ENCODE results near the gene MLXIPL. TPM values are rescaled to one million over a fixed set of nuclear protein-coding genes. Genes with fewer than 3 reads are reported as not detected.
A peak's percentile ranks its signal among the peaks of the same experiment; 100 is the strongest.
"Not testable (repeated sequence)": the region's sequence is repeated elsewhere in the genome, so short reads cannot be mapped to it uniquely, and the experiment has no call there.

MLXIPL gene
- total RNA-seq, 1 donor from 2014 or later, result not detected

- DNase-seq (ENCODE audit: extremely low read depth, low read depth, low spot score), result no peak
Measured at GRCh38 chr7:73582664-73583202, 41.6 kb downstream of the MLXIPL start.

GRCh38 chr7:73581006-73581405, 43.3 kb downstream of the MLXIPL start:
- not testable (repeated sequence) for DNase-seq (ENCODE audit: extremely low read depth, low read depth, low spot score)

GRCh38 chr7:73578342-73579128, 45.8 kb downstream of the MLXIPL start, which contains the start of gene TBL2:
Gene TBL2, minus strand, starts transcription at chr7:73578579. Its CDS starts 30 bp downstream, at chr7:73578549.
- DNase-seq (ENCODE audit: extremely low read depth, low read depth, low spot score), result peak; percentile 86

GRCh38 chr7:73577627-73578341, 46.5 kb downstream of the MLXIPL start:
- DNase-seq (ENCODE audit: extremely low read depth, low read depth, low spot score), result no peak

GRCh38 chr7:73573791-73574190, 50.5 kb downstream of the MLXIPL start:
- no peak for DNase-seq (ENCODE audit: extremely low read depth, low read depth, low spot score)

- DNase-seq (ENCODE audit: extremely low read depth, low read depth, low spot score), result no peak
Measured at GRCh38 chr7:73573276-73573675, 51.0 kb downstream of the MLXIPL start.

- no peak for DNase-seq (ENCODE audit: extremely low read depth, low read depth, low spot score)
Measured at GRCh38 chr7:73572767-73573186, 51.5 kb downstream of the MLXIPL start.

GRCh38 chr7:73570977-73571376, 53.3 kb downstream of the MLXIPL start:
- no peak for DNase-seq (ENCODE audit: extremely low read depth, low read depth, low spot score)

- DNase-seq (ENCODE audit: extremely low read depth, low read depth, low spot score), result no peak
Measured at GRCh38 chr7:73570521-73570920, 53.8 kb downstream of the MLXIPL start.

- no peak for DNase-seq (ENCODE audit: extremely low read depth, low read depth, low spot score)
Measured at GRCh38 chr7:73569042-73569608, 55.2 kb downstream of the MLXIPL start.

GRCh38 chr7:73567846-73568685, 56.3 kb downstream of the MLXIPL start:
- no peak for DNase-seq (ENCODE audit: extremely low read depth, low read depth, low spot score)

- no peak for DNase-seq (ENCODE audit: extremely low read depth, low read depth, low spot score)
Measured at GRCh38 chr7:73567140-73567539, 57.2 kb downstream of the MLXIPL start.

- not testable (repeated sequence) for DNase-seq (ENCODE audit: extremely low read depth, low read depth, low spot score)
Measured at GRCh38 chr7:73566431-73566830, 57.9 kb downstream of the MLXIPL start.

GRCh38 chr7:73565675-73566340, 58.5 kb downstream of the MLXIPL start:
- DNase-seq (ENCODE audit: extremely low read depth, low read depth, low spot score), result no peak

- DNase-seq (ENCODE audit: extremely low read depth, low read depth, low spot score), result no peak
Measured at GRCh38 chr7:73560109-73560835, 64.0 kb downstream of the MLXIPL start.

- no peak for DNase-seq (ENCODE audit: extremely low read depth, low read depth, low spot score)
Measured at GRCh38 chr7:73557397-73558257, 66.7 kb downstream of the MLXIPL start, which contains the start of gene BCL7B. Gene BCL7B, minus strand, starts transcription at chr7:73557690. Its CDS starts 112 bp downstream, at chr7:73557578.

- DNase-seq (ENCODE audit: extremely low read depth, low read depth, low spot score), result peak; percentile 33
Measured at GRCh38 chr7:73557108-73557396, 67.3 kb downstream of the MLXIPL start.

Data from glomerular endothelial cell (primary cell).